DOHH2 (cell line): Measurements from ENCODE around the gene HRCT1.

Experiments
- H3F3A ChIP-seq: fragments of 200-600 bp; sonication (generic), shearing (Covaris generic); 2 replicates; pipeline ENCODE4 v1.6.0; 2016; ENCODE audit warnings: antibody characterized with exemption, mild to moderate bottlenecking; ENCODE audit not compliant: control insufficient read depth, insufficient read depth
- H3K27ac ChIP-seq: fragments of 200-600 bp; sonication (generic); 2 replicates; pipeline ENCODE4 v1.5.1; 2014; ENCODE audit warnings: low read depth, mild to moderate bottlenecking, low read length, moderate library complexity
- H3K27me3 ChIP-seq: fragments of 200-600 bp; sonication (generic); 2 replicates; pipeline ENCODE4 v1.6.1; 2014; ENCODE audit warnings: mild to moderate bottlenecking, low read length, mixed read lengths; ENCODE audit not compliant: control insufficient read depth
- H3K36me3 ChIP-seq: fragments of 200-600 bp; sonication (generic); 2 replicates; pipeline ENCODE4 v1.6.1; 2014; ENCODE audit warnings: mild to moderate bottlenecking, low read length, moderate library complexity, mixed read lengths; ENCODE audit not compliant: control insufficient read depth
- H3K4me1 ChIP-seq: fragments of 200-600 bp; sonication (generic); 2 replicates; pipeline ENCODE4 v1.6.1; 2014; ENCODE audit warnings: mild to moderate bottlenecking, low read length, mixed read lengths; ENCODE audit not compliant: control insufficient read depth
- H3K4me2 ChIP-seq: fragments of 200-600 bp; sonication (generic); 2 replicates; pipeline ENCODE4 v1.6.0; 2014; ENCODE audit warnings: mild to moderate bottlenecking, low read length, moderate library complexity
- H3K4me3 ChIP-seq: fragments of 200-600 bp; sonication (generic); 2 replicates; pipeline ENCODE4 v1.5.1; 2014; ENCODE audit warnings: mild to moderate bottlenecking, low read length, mixed read lengths
- H3K79me2 ChIP-seq: fragments of 200-600 bp; sonication (generic); 2 replicates; pipeline ENCODE4 v1.6.1; 2014; ENCODE audit warnings: mild to moderate bottlenecking, low read length, mixed read lengths; ENCODE audit not compliant: control insufficient read depth
- H3K9me2 ChIP-seq: fragments of 200-600 bp; sonication (generic); replicated peaks from 2 replicates; pipeline ENCODE4 v1.6.1; 2014; ENCODE audit warnings: mild to moderate bottlenecking, low read length, mixed read lengths; ENCODE audit not compliant: control insufficient read depth
- H3K9me3 ChIP-seq: fragments of 200-600 bp; sonication (generic); 2 replicates; pipeline ENCODE4 v1.6.1; 2014; ENCODE audit warnings: antibody characterized with exemption, low read length, mixed read lengths; ENCODE audit not compliant: control insufficient read depth, insufficient read depth
- H4K20me1 ChIP-seq: fragments of 200-600 bp; sonication (generic); 2 replicates; pipeline ENCODE4 v1.6.0; 2014; ENCODE audit warnings: low read depth, mild to moderate bottlenecking, antibody characterized with exemption, low read length, moderate library complexity; ENCODE audit not compliant: control insufficient read depth, insufficient read depth
- CTCF ChIP-seq: fragments of 200-600 bp; sonication (generic); IDR thresholded peaks from one replicate; pipeline ENCODE4 v1.5.1; 2014; ENCODE audit warnings: antibody characterized with exemption, mild to moderate bottlenecking, low read depth, low read length; ENCODE audit not compliant: poor library complexity, severe bottlenecking
- EZH2phosphoT487 ChIP-seq: fragments of 200-600 bp; sonication (generic); IDR thresholded peaks from 2 replicates; pipeline ENCODE4 v1.6.1; 2017; ENCODE audit warnings: borderline replicate concordance, mild to moderate bottlenecking, antibody characterized with exemption, low read length, moderate library complexity, mixed read lengths

HRCT1 gene

GRCh38 chr9:35908504-35909125 lies 2.6 kb downstream of the HRCT1 start:
- H4K20me1 ChIP-seq, result no peaks in the 10 kb centered on the region
- H3K9me2 ChIP-seq, result no peaks in the 10 kb centered on the region
- H3K9me3 ChIP-seq, result no peaks in the 10 kb centered on the region
- peaks cover 21% of the 10 kb centered on the region for H3K27me3 ChIP-seq
- no peaks in the 10 kb centered on the region for H3K79me2 ChIP-seq
- no peak overlapping the region for H3K4me2 ChIP-seq
- no peak overlapping the region for H3K4me3 ChIP-seq
- peaks cover 3% of the 10 kb centered on the region; the same call in 1 of the 2 replicates for H3K4me1 ChIP-seq
- H3K27ac ChIP-seq, result no peak overlapping the region
- TF ChIP-seq CTCF (no peak), EZH2phosphoT487 (no peak)
- no peaks in the 10 kb centered on the region for H3K36me3 ChIP-seq
- 0 out of 2 replicates have a peak, but pooled peaks cover 1% of the 10 kb centered on the region for H3F3A ChIP-seq

- H3K36me3 ChIP-seq, result no peaks in the 10 kb centered on the region
- H4K20me1 ChIP-seq, result no peaks in the 10 kb centered on the region
- H3K9me2 ChIP-seq, result no peaks in the 10 kb centered on the region
- H3K27me3 ChIP-seq, result peaks cover 20% of the 10 kb centered on the region
- no peaks in the 10 kb centered on the region for H3K9me3 ChIP-seq
- H3K4me2 ChIP-seq, result no peak within 1 kb of the TSS
- H3K4me3 ChIP-seq, result no peak within 1 kb of the TSS
- H3F3A ChIP-seq, result 0 out of 2 replicates have a peak, but pooled peaks cover 2% of the 10 kb centered on the region
- H3K79me2 ChIP-seq, result no peaks in the 10 kb centered on the region
- no peak within 1 kb of the TSS for H3K27ac ChIP-seq
- H3K4me1 ChIP-seq, result peaks cover 3% of the 10 kb centered on the region; the same call in 1 of the 2 replicates
- TF ChIP-seq EZH2phosphoT487 (no peak), CTCF (no peak)
These were observed 3.3 kb downstream of the HRCT1 start, which contains the start of gene SPAAR for GRCh38 chr9:35909274-35909673. TSS of gene SPAAR (plus strand) at chr9:35909490. CDS start at chr9:35910464, 974 bp downstream.

GRCh38 chr9:35909687-35910612 lies 3.9 kb downstream of the HRCT1 start:
- no peak for TF ChIP-seq CTCF
- TF ChIP-seq EZH2phosphoT487, result no peak
- H3K9me2 ChIP-seq, result no peaks in the 10 kb centered on the region
- H3K36me3 ChIP-seq, result no peaks in the 10 kb centered on the region
- H3F3A ChIP-seq, result 0 out of 2 replicates have a peak, but pooled peaks cover 2% of the 10 kb centered on the region
- no peaks in the 10 kb centered on the region for H4K20me1 ChIP-seq
- H3K4me2 ChIP-seq, result no peak overlapping the region
- no peak overlapping the region for H3K27ac ChIP-seq
- H3K9me3 ChIP-seq, result no peaks in the 10 kb centered on the region
- H3K4me3 ChIP-seq, result no peak overlapping the region
- no peaks in the 10 kb centered on the region for H3K79me2 ChIP-seq
- H3K27me3 ChIP-seq, result peaks cover 15% of the 10 kb centered on the region
- H3K4me1 ChIP-seq, result peaks cover 3% of the 10 kb centered on the region; the same call in 1 of the 2 replicates
